ENCODE measurements around the gene SLC13A4.

SLC13A4 gene

DNA sequence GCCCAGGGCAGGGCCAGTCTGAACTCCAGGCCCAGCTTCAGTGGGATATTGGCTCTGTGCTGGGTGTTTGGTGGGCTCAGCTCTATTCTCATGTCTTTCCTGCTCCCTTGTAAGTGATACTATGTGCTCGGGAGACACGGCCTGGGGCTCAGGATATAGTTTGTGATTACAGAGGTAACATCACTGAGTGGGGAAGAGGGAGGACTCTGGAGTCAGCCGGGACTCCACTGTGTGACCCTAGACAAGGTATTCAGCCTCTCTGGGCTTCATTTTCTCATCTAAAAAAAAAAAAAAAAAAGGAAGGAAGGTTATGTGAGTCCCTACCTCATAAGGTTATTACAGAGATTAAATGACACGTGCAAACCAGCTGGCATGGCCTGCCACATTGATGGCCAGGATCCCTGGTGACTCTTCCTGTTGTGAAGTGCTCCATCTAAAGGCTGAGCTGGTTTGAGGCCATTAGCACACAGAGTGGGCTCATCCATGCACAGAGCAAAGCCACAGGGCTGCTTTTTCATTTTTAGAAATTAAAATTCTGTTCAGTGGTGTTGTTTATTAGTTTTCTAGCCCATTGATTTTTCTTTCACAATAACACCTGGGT lies 15.7 kb downstream of the SLC13A4 start:
- Mint-ChIP-seq H3K9me3 (peaks cover 3% of the 10 kb centered on the region), H3K27ac (no peak overlapping the region), H3K4me3 (no peak overlapping the region), H3K27me3 (ENCODE audit: low read depth, poor library complexity) (no peaks in the 10 kb centered on the region), H3K4me1 (peaks cover 19% of the 10 kb centered on the region), H3K36me3 (ENCODE audit: low read depth) (peaks cover 6% of the 10 kb centered on the region)
- no peak for DNase-seq
- TF ChIP-seq, protein P1, sequence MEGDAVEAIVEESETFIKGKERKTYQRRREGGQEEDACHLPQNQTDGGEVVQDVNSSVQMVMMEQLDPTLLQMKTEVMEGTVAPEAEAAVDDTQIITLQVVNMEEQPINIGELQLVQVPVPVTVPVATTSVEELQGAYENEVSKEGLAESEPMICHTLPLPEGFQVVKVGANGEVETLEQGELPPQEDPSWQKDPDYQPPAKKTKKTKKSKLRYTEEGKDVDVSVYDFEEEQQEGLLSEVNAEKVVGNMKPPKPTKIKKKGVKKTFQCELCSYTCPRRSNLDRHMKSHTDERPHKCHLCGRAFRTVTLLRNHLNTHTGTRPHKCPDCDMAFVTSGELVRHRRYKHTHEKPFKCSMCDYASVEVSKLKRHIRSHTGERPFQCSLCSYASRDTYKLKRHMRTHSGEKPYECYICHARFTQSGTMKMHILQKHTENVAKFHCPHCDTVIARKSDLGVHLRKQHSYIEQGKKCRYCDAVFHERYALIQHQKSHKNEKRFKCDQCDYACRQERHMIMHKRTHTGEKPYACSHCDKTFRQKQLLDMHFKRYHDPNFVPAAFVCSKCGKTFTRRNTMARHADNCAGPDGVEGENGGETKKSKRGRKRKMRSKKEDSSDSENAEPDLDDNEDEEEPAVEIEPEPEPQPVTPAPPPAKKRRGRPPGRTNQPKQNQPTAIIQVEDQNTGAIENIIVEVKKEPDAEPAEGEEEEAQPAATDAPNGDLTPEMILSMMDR (IDR thresholded peaks at IDR 0.05), result no peak

DNA sequence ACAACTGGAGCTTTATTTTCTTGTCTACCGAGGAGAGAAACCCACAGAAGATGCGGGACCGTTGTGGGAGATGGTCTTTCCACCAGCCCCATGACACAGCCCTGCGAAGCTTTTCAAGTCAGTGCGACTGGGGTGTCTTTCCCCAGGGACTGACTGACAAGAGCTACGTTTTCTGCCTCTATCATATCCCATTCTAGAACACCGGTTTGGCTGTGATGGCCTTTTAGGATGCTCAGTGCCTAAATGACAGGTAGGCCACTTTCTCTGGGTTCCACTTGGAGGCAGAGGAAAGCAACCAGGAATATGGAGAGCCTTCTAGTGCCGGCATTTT lies 16.9 kb downstream of the SLC13A4 start:
- no peak for DNase-seq
- Mint-ChIP-seq H3K27me3 (ENCODE audit: low read depth, poor library complexity) (no peaks in the 10 kb centered on the region), H3K9me3 (peaks cover 3% of the 10 kb centered on the region)

DNA sequence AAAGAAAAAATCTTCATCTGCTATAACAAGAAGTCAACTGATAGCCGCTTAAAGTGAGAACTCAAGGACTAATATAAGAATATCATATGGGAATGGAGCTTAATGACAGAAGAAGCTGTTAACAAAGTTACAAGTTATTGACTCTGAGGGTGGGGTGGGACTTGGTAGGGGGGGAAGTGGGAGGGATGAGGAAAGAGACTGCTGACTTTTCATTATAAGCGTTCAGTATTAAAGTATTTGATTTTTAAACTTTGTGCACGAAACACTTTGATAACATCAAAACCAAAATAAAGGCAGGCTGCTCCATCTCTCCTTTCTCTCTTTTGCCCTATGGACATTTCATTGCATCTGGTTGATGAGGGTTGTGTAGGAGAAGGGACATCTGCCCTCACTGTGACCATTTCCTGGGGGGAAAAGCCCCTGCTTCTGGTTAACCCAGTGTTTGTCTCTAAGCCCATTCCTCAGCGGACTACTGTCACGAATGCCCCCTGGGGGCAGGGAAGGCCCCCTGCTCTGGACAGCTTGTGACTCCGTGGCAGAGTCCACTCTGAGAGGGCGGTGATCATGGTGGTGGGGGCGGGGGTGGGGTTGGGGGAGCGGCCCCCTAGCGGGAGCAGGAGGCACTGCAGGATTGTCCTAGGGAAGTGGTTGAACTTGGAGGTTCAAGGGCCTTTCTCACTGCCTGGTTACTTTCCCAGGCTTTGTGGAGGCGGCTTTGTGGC lies 17.4 kb downstream of the SLC13A4 start:
- peak; percentile 31 for DNase-seq
- no peak overlapping the region for H3K4me3 Mint-ChIP-seq
- no peaks in the 10 kb centered on the region for H3K27me3 Mint-ChIP-seq (ENCODE audit: low read depth, poor library complexity)
- peaks cover 19% of the 10 kb centered on the region for H3K4me1 Mint-ChIP-seq
- no peak overlapping the region for H3K27ac Mint-ChIP-seq
- TF ChIP-seq, protein P1 (IDR thresholded peaks at IDR 0.05), result peak; percentile 67
- H3K36me3 Mint-ChIP-seq (ENCODE audit: low read depth), result peaks cover 6% of the 10 kb centered on the region
- H3K9me3 Mint-ChIP-seq, result peaks cover 3% of the 10 kb centered on the region

More for the DNA sequence above, 16.9 kb downstream of the SLC13A4 start:
- Mint-ChIP-seq H3K36me3 (ENCODE audit: low read depth) (peaks cover 6% of the 10 kb centered on the region), H3K4me1 (peaks cover 19% of the 10 kb centered on the region), H3K27ac (no peak overlapping the region), H3K4me3 (no peak overlapping the region)
- TF ChIP-seq, protein P1 (IDR thresholded peaks at IDR 0.05), result no peak

DNA sequence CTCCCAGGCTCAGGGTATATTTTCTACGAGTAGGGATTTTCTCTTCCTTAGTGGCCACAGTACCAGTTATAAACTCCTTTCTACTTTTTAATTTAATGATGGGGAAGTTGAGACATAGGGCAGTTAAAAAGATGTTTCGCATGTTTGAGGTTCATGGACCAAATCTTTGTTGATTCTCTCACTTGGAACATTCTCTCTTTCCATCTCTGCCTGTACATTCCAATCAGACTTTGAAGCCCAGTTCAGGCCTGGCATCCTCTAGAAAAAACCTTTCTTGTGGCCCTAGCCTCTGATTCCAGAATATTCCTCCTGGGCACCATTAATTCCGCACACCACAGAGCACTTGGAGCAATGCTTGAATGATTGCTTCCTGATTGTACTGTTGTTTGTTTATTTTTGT lies 18.5 kb downstream of the SLC13A4 start:
- H3K4me3 Mint-ChIP-seq, result no peak overlapping the region
- H3K9me3 Mint-ChIP-seq, result peaks cover 3% of the 10 kb centered on the region

DNA sequence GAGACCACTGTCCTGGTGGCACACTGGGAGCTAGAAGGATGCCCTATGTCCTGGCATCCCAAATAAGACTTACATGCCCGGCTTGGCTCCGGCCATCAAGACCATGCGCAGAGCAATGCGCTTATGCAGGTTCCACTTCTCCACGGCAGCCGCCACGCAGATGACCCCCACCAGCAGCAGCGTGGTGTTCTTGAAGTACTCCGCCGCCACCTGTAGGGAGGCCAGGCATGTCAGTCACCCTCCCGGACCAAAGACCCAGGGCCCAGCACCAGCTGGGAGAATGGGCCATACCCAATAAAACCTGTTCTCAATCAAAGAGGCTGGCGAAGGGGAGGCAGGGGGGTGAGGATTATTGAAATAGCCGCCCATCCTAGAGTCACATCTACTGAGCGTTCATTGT lies 19.9 kb downstream of the SLC13A4 start:
- peak overlapping the region; percentile 64 for H3K27ac Mint-ChIP-seq
- H3K9me3 Mint-ChIP-seq, result peaks cover 3% of the 10 kb centered on the region
- H3K4me1 Mint-ChIP-seq, result peaks cover 25% of the 10 kb centered on the region
- DNase-seq, result no peak
- no peak overlapping the region for H3K4me3 Mint-ChIP-seq
- TF ChIP-seq, protein P1 (IDR thresholded peaks at IDR 0.05), result no peak
- peaks cover 6% of the 10 kb centered on the region for H3K36me3 Mint-ChIP-seq (ENCODE audit: low read depth)
- H3K27me3 Mint-ChIP-seq (ENCODE audit: low read depth, poor library complexity), result peaks cover 8% of the 10 kb centered on the region

More for the DNA sequence above, 18.5 kb downstream of the SLC13A4 start:
- no peak for DNase-seq
- H3K4me1 Mint-ChIP-seq, result peaks cover 19% of the 10 kb centered on the region
- TF ChIP-seq, protein P1 (IDR thresholded peaks at IDR 0.05), result no peak
- H3K36me3 Mint-ChIP-seq (ENCODE audit: low read depth), result peaks cover 6% of the 10 kb centered on the region
- H3K27me3 Mint-ChIP-seq (ENCODE audit: low read depth, poor library complexity), result no peaks in the 10 kb centered on the region
- H3K27ac Mint-ChIP-seq, result no peak overlapping the region

DNA sequence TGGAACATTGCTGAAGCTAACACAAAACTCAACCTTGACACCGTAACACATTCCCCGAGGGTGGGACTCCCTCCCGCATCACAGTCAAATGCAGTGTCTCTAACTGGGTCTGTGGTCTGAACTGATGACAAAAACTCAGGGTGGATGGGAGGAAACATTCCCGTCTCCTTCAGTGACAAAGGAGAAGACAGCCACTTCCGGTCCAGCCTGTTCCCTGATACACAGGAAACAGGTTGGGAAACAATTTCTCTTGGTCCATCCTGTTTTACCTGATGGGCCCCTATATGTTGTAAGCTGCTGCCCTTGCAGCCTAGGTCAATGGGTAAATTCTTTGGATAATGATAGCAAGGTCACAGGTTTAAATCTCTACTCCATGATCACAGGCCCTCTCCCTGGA lies 20.4 kb downstream of the SLC13A4 start:
- H3K9me3 Mint-ChIP-seq, result peaks cover 3% of the 10 kb centered on the region
- peaks cover 20% of the 10 kb centered on the region for H3K4me1 Mint-ChIP-seq
- H3K4me3 Mint-ChIP-seq, result no peak overlapping the region
- TF ChIP-seq, protein P1 (IDR thresholded peaks at IDR 0.05), result no peak
- DNase-seq, result no peak
- H3K27me3 Mint-ChIP-seq (ENCODE audit: low read depth, poor library complexity), result peaks cover 8% of the 10 kb centered on the region
- peak overlapping the region; percentile 64 for H3K27ac Mint-ChIP-seq
- H3K36me3 Mint-ChIP-seq (ENCODE audit: low read depth), result peaks cover 6% of the 10 kb centered on the region

Measured in nephron progenitor cell (in vitro differentiated cells).